ENCODE measurements around the gene EPHA4.

Gene EPHA4

DNA sequence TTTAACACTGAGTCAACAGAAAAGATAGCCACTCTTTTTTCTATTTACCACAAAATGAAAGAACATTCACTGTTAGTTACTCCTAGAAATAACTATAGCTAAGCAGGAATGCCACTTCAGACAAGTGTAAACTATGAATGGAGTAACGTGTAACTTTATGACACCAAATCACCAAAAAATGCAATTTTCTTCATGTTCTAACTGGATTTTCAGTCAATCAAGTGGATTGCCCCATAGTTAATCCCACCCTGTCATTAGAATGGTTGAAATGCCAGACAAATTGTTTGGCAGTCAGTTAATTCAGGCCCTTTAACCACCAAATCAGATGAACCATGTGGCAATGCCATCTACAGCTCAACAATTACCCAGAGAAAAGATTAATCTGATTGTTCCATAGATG lies 9.9 kb downstream of the EPHA4 start:
- no peak overlapping the region for H2BK5ac ChIP-seq (ENCODE audit: low read depth, low read length, poor library complexity, severe bottlenecking)
- H2BK12ac ChIP-seq (ENCODE audit: low read length in 2 of 2) = no peak overlapping the region
- H3K23ac ChIP-seq (ENCODE audit: low read length in 2 of 2) = no peak overlapping the region
- DNase-seq = no peak
- no peak overlapping the region for H3K4ac ChIP-seq (ENCODE audit: low read depth in 1 of 2, low read length in 2 of 2)
- no peak overlapping the region for H2BK15ac ChIP-seq (ENCODE audit: low read depth, poor library complexity, severe bottlenecking)
- peaks cover 3% of the 10 kb centered on the region for H3K4me1 ChIP-seq (ENCODE audit: control insufficient read depth, insufficient read depth, low read depth, low read length)
- H3K79me1 ChIP-seq (replicated peaks; ENCODE audit: low read length, poor library complexity, severe bottlenecking) = peaks cover 13% of the 10 kb centered on the region
- no peaks in the 10 kb centered on the region for H3K9me3 ChIP-seq (ENCODE audit: control insufficient read depth, low read length)
- H3K18ac ChIP-seq (ENCODE audit: low read depth in 1 of 2, low read length in 2 of 2) = no peak overlapping the region
- no peak overlapping the region for H4K91ac ChIP-seq (ENCODE audit: low read length)
- H2BK120ac ChIP-seq (ENCODE audit: low read depth, low read length) = no peak overlapping the region
- no peak overlapping the region for H3K9ac ChIP-seq (ENCODE audit: low read length)
- WGBS = 64% methylated on average over 1 of the region's 1 CpG
- no peak overlapping the region for H4K8ac ChIP-seq (ENCODE audit: low read length)
- no peaks in the 10 kb centered on the region for H3K27me3 ChIP-seq (ENCODE audit: control insufficient read depth in 1 of 2, insufficient read depth in 1 of 2, low read length in 2 of 2)
- no peak overlapping the region for H3K14ac ChIP-seq (ENCODE audit: low read length in 2 of 2)
- no peak overlapping the region for H2AFZ ChIP-seq (ENCODE audit: low read depth, low read length)
- no peak overlapping the region for H3K4me2 ChIP-seq (ENCODE audit: low read length, poor library complexity, severe bottlenecking)
- H3K27ac ChIP-seq (ENCODE audit: low read length, poor library complexity, severe bottlenecking) = no peak overlapping the region
- peaks cover 8 to 33% of the 10 kb centered on the region in 2 experiments for H3K36me3 ChIP-seq (ENCODE audit: control insufficient read depth in 1 of 2, insufficient read depth in 2 of 2, low read depth in 1 of 2, low read length in 2 of 2)
- H3K4me3 ChIP-seq (ENCODE audit: insufficient read depth in 1 of 2, low read depth in 1 of 2, low read length in 2 of 2) = no peak overlapping the region
- H2AK5ac ChIP-seq (ENCODE audit: low read length, severe bottlenecking) = no peak overlapping the region

- H3K9me3 ChIP-seq (ENCODE audit: control insufficient read depth, low read length) = no peaks in the 10 kb centered on the region
- peaks cover 13% of the 10 kb centered on the region for H3K79me1 ChIP-seq (replicated peaks; ENCODE audit: low read length, poor library complexity, severe bottlenecking)
- no peak overlapping the region for H3K23ac ChIP-seq (ENCODE audit: low read length in 2 of 2)
- H3K4me2 ChIP-seq (ENCODE audit: low read length, poor library complexity, severe bottlenecking) = no peak overlapping the region
- H2BK5ac ChIP-seq (ENCODE audit: low read depth, low read length, poor library complexity, severe bottlenecking) = no peak overlapping the region
- no peak overlapping the region for H2AK5ac ChIP-seq (ENCODE audit: low read length, severe bottlenecking)
- H3K36me3 ChIP-seq (ENCODE audit: control insufficient read depth in 1 of 2, insufficient read depth in 2 of 2, low read depth in 1 of 2, low read length in 2 of 2) = peaks cover 8 to 33% of the 10 kb centered on the region in 2 experiments
- H3K14ac ChIP-seq (ENCODE audit: low read length in 2 of 2) = no peak overlapping the region
- H2BK15ac ChIP-seq (ENCODE audit: low read depth, poor library complexity, severe bottlenecking) = no peak overlapping the region
- DNase-seq = no peak
- no peaks in the 10 kb centered on the region for H3K27me3 ChIP-seq (ENCODE audit: control insufficient read depth in 1 of 2, insufficient read depth in 1 of 2, low read length in 2 of 2)
- no peak overlapping the region for H3K27ac ChIP-seq (ENCODE audit: low read length, poor library complexity, severe bottlenecking)
- no peak overlapping the region for H3K18ac ChIP-seq (ENCODE audit: low read depth in 1 of 2, low read length in 2 of 2)
- no peak overlapping the region for H3K4me3 ChIP-seq (ENCODE audit: insufficient read depth in 1 of 2, low read depth in 1 of 2, low read length in 2 of 2)
- H4K91ac ChIP-seq (ENCODE audit: low read length) = no peak overlapping the region
- H2AFZ ChIP-seq (ENCODE audit: low read depth, low read length) = no peak overlapping the region
- H2BK120ac ChIP-seq (ENCODE audit: low read depth, low read length) = no peak overlapping the region
- no peak overlapping the region for H3K9ac ChIP-seq (ENCODE audit: low read length)
- no peak overlapping the region for H3K4ac ChIP-seq (ENCODE audit: low read depth in 1 of 2, low read length in 2 of 2)
- WGBS = 91% methylated on average over 4 of the region's 4 CpGs
- peaks cover 3% of the 10 kb centered on the region for H3K4me1 ChIP-seq (ENCODE audit: control insufficient read depth, insufficient read depth, low read depth, low read length)
- H4K8ac ChIP-seq (ENCODE audit: low read length) = no peak overlapping the region
- no peak overlapping the region for H2BK12ac ChIP-seq (ENCODE audit: low read length in 2 of 2)
These were observed 10.3 kb downstream of the EPHA4 start for GRCh38 chr2:221561770-221562169.

- H3K14ac ChIP-seq (ENCODE audit: low read length in 2 of 2) = no peak overlapping the region
- H4K8ac ChIP-seq (ENCODE audit: low read length) = no peak overlapping the region
- H3K79me1 ChIP-seq (replicated peaks; ENCODE audit: low read length, poor library complexity, severe bottlenecking) = peaks cover 16% of the 10 kb centered on the region
- no peak overlapping the region for H3K4me3 ChIP-seq (ENCODE audit: insufficient read depth in 1 of 2, low read depth in 1 of 2, low read length in 2 of 2)
- no peak overlapping the region for H3K18ac ChIP-seq (ENCODE audit: low read depth in 1 of 2, low read length in 2 of 2)
- 54% methylated on average over 2 of the region's 5 CpGs for WGBS
- no peak overlapping the region for H3K23ac ChIP-seq (ENCODE audit: low read length in 2 of 2)
- peaks cover 7% of the 10 kb centered on the region for H3K4me1 ChIP-seq (ENCODE audit: control insufficient read depth, insufficient read depth, low read depth, low read length)
- H2BK120ac ChIP-seq (ENCODE audit: low read depth, low read length) = no peak overlapping the region
- H2AFZ ChIP-seq (ENCODE audit: low read depth, low read length) = no peak overlapping the region
- no peak overlapping the region for H2BK15ac ChIP-seq (ENCODE audit: low read depth, poor library complexity, severe bottlenecking)
- peaks cover 8 to 33% of the 10 kb centered on the region in 2 experiments for H3K36me3 ChIP-seq (ENCODE audit: control insufficient read depth in 1 of 2, insufficient read depth in 2 of 2, low read depth in 1 of 2, low read length in 2 of 2)
- H2AK5ac ChIP-seq (ENCODE audit: low read length, severe bottlenecking) = no peak overlapping the region
- H3K4ac ChIP-seq (ENCODE audit: low read depth in 1 of 2, low read length in 2 of 2) = no peak overlapping the region
- H3K4me2 ChIP-seq (ENCODE audit: low read length, poor library complexity, severe bottlenecking) = no peak overlapping the region
- no peak overlapping the region for H2BK5ac ChIP-seq (ENCODE audit: low read depth, low read length, poor library complexity, severe bottlenecking)
- H4K91ac ChIP-seq (ENCODE audit: low read length) = no peak overlapping the region
- no peaks in the 10 kb centered on the region for H3K9me3 ChIP-seq (ENCODE audit: control insufficient read depth, low read length)
- DNase-seq = no peak
- H3K27me3 ChIP-seq (ENCODE audit: control insufficient read depth in 1 of 2, insufficient read depth in 1 of 2, low read length in 2 of 2) = no peaks in the 10 kb centered on the region
- H3K27ac ChIP-seq (ENCODE audit: low read length, poor library complexity, severe bottlenecking) = no peak overlapping the region
- H2BK12ac ChIP-seq (ENCODE audit: low read length in 2 of 2) = no peak overlapping the region
- no peak overlapping the region for H3K9ac ChIP-seq (ENCODE audit: low read length)
These were observed 12.1 kb downstream of the EPHA4 start for GRCh38 chr2:221559991-221560390.

DNA sequence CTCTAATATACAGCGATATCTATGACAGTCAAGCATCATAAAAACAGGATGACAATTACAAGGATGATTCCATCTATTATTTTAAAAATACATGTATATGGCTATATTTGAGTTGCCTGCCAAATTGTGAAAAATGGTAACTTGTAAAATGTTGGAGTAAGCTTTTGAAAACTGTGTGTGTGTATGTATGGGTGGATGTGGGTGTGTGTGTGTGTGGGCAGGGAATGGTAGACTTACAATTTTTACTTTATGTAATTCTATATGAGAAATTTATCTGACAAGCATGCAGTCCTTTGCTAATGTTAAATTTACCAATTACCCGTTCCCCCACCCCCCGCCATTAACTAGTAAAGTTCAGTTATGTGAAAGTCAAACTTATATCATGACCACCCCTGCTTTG lies 14.0 kb downstream of the EPHA4 start:
- Histone ChIP-seq H2BK12ac (ENCODE audit: low read length in 2 of 2) (no peak overlapping the region), H3K9ac (ENCODE audit: low read length) (no peak overlapping the region), H2BK120ac (ENCODE audit: low read depth, low read length) (no peak overlapping the region), H2AK5ac (ENCODE audit: low read length, severe bottlenecking) (no peak overlapping the region), H3K18ac (ENCODE audit: low read depth in 1 of 2, low read length in 2 of 2) (no peak overlapping the region), H2BK15ac (ENCODE audit: low read depth, poor library complexity, severe bottlenecking) (no peak overlapping the region), H4K8ac (ENCODE audit: low read length) (no peak overlapping the region), H3K4me3 (ENCODE audit: insufficient read depth in 1 of 2, low read depth in 1 of 2, low read length in 2 of 2) (no peak overlapping the region), H3K4ac (ENCODE audit: low read depth in 1 of 2, low read length in 2 of 2) (no peak overlapping the region), H3K4me2 (ENCODE audit: low read length, poor library complexity, severe bottlenecking) (no peak overlapping the region), H3K23ac (ENCODE audit: low read length in 2 of 2) (no peak overlapping the region), H3K27me3 (ENCODE audit: control insufficient read depth in 1 of 2, insufficient read depth in 1 of 2, low read length in 2 of 2) (no peaks in the 10 kb centered on the region), H3K4me1 (ENCODE audit: control insufficient read depth, insufficient read depth, low read depth, low read length) (peaks cover 5% of the 10 kb centered on the region), H3K79me1 (replicated peaks; ENCODE audit: low read length, poor library complexity, severe bottlenecking) (peaks cover 10% of the 10 kb centered on the region), H3K36me3 (ENCODE audit: control insufficient read depth in 1 of 2, insufficient read depth in 2 of 2, low read depth in 1 of 2, low read length in 2 of 2) (peaks cover 0 to 23% of the 10 kb centered on the region in 2 experiments), H3K27ac (ENCODE audit: low read length, poor library complexity, severe bottlenecking) (no peak overlapping the region), H4K91ac (ENCODE audit: low read length) (no peak overlapping the region), H2AFZ (ENCODE audit: low read depth, low read length) (no peak overlapping the region), H2BK5ac (ENCODE audit: low read depth, low read length, poor library complexity, severe bottlenecking) (no peak overlapping the region), H3K9me3 (ENCODE audit: control insufficient read depth, low read length) (no peaks in the 10 kb centered on the region), H3K14ac (ENCODE audit: low read length in 2 of 2) (no peak overlapping the region)
- DNase-seq = no peak
- 100% methylated on average over 2 of the region's 3 CpGs for WGBS
